HG02642 (cell line): ENCODE results near the gene NEK10.

ENCODE experiments used
- ATAC-seq: cut with Tn5 transposase; IDR thresholded peaks from one replicate; pipeline ENCODE4 v1.9.1; 2021; ENCODE audit warnings: mild to moderate bottlenecking; ENCODE audit not compliant: unreplicated experiment, poor library complexity

The NEK10 gene

DNA sequence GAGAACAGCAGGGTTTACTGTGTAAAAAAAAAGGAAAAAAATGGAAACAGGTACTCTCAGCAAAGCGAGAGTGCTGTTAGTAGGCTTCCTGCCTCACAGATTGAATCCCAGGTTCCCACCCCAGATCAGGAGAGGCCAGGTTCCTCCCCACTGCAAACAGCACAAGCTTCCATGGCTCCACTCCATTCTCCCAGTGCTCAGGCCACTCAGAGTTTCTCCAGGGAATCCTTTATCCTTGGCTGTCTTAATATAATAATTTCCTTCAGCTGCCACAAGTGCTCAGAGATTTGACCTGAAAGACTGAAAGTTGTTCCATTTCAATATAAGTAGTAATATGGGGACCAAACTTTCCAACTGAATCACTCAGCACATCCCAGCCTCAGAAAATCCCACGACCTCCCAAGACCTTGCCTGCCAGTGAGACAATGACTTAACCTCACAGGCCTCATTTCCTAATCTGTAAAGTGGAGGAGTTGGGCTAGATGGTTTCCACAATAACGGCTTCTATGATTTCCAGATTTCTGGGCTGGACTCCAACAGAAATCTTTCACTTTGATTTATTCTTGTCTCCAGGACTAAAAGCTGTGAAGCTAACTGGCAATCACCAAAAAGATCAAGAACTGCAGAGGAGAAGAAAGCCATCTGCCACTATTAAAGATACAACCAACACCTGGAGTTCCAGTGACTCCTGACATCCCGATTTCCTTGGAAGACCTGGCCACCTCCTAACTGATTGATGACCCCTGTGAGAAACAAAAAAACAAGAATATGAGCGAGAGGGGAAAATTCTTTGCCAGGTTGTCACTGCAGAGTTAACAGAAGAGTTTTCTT is 289.5 kb downstream of the NEK10 start:
- no peak for ATAC-seq

DNA sequence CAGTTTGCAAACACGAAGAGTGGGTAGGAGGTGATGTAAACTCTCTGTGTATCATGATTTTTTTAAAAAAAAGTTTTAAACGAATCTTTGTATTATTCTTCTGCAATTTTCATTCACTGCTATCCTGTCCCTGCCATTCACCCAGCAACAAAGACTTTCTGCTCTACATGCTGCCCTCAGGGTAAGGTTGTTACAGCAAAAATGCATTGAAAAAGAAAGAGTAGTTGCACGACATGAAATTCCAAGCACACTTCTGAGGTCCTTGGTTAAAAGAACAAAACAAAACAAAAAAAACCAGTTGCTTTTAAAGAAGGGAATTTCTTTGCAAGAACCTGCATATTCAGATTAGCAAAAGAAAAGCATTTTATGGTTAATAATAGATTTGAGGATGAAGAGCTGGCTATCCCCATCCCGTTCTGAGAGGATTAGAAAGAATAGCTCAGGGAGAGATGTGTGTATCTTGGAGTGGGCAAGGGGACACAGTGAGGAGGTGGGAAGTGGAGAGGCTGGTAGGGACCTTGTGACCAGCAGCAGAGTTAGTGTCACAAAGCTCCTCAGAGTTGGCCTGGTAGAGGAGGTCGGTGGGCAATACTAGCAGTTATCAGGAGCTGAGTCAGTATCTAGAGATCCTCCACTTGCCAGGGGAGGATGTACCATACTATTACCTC is 290.8 kb downstream of the NEK10 start:
- ATAC-seq: no peak

DNA sequence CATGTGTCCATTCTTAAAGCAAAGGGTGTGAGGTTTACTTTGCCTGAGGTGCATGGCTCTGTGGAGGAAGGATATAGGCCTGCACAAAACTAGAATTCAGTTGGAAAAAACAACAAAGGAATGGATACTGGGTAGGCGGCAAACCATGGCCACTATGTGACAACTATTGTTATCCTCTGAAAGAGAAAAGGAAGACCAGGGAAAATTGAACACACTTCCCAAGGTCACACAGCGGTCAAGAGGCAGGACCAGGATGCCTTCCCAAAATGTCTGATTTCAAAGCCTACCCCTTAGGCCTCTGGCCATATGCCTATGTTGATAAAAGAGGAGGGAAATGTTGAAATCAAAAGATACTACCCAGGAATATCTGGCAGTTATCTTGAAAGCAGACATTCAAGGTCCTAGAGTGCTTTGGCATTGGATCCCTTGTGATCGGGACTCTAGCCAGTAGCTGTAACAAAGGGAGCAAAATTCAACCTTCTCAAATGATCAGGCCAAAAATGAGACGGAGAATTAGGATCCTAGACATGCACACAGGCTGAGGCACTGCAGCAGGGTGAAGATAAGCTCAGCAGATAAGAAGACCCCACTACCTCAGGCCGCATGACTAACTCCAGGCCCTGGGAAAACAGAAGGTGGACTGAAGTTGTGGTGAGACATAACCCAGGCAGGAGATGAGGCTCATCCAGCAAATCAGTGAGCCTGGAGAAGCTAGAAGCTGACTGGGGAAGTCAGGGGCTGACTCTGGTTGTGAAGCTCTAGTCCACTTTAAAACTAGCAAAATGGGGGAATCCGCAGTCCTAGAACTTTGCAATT is 292.2 kb downstream of the NEK10 start:
- no peak for ATAC-seq

DNA sequence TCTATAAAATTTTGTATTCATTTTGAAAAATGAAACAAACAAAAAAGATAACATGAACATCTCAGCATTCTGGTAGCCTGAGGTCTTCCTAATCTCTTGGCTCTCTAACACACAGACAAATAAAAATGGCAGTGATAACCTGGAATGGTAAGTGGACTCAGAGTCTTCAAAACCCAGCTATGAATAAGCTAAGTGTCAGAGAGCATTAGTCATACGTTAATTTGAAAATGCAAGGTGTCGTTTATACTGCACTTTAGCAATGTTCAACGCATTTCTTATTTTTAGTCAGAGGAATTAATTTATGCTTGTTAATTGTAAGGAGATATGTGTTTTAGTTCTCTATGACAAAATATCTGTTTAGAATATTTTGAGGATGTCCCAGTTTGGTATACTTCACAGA is 294.3 kb downstream of the NEK10 start:
- ATAC-seq: no peak

DNA sequence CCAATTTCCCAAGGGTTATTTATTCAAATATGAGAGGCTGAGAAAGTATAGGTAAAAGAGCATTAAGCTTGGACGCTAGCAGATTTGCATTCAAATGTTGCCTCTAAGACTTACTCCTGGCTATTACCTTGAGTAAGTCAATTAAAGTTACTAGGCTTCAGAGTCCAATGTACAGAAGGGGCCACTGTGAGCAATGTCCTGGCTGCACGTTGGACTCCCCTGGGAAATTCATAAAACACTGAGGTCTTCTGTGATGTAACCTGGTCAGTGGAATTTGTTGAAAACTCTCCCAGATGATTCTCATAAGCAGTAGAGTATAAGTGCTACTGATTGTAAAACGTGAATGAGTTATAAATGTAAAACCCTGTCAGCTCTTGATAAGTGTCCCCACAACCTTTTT is 295.3 kb downstream of the NEK10 start:
- no peak for ATAC-seq

DNA sequence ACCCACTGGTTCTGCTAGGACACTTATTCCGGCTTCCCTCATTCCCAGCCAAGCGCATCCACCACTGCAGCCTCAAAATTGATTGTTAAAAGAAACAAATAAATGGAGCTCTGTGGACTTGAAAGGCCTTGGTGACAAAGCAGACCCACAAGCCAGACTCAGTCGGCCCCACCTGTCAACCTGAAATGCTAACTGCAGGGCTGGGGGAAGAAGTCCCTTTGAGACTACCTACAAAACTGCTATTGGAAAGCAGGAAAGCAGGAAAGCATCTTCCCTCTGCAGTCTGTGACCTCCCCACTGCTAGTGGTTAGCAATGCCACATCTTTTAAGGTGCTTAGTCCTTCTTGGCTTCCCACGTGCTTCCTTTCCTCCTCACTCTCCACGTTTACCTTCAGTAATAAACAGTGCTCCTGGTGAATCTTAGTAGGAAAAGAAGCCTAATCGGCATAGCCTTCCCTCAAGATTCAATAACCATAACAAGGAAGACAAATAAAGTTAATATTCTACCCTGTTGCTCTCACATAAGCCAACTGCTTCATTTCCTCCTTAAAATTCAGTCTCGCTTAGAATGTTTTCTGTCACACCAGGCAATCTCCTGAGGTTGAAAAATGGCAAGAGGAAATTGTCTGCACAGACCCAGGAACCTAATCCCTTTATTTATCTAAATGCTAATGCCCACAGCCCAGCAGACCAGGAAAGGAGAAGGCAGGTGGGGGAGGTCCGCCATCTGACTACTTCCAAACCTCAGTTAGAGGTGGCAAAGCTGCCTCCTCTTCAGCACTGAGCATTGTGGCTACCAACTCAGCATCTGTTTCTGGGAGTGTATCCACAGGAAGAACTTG is 296.2 kb downstream of the NEK10 start:
- no peak for ATAC-seq

DNA sequence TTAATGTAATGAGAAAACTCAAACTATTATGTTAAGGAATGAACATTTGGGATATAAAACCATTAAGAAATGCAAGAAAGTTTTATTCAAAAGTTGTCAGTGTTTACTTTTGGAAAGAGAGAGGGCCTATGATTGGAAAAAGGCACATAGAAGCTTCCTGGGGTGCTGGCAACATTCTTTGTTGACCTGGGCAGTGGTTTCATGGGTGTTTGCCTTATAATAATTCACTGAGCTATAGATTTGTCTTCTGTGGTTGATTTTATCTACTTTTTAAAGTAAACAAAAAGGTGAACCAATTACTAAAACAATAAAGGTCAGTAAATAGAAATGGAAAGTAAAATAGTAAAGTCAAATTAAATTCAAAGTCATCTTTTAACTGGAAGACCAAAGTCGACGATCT is 308.8 kb downstream of the NEK10 start:
- no peak for ATAC-seq
